GM21528 (cell line): ENCODE measurements around the gene MYCBP2.
"Not testable (repeated sequence)": the region's sequence is repeated elsewhere in the genome, so short reads cannot be mapped to it uniquely, and the experiment has no call there.

ENCODE experiments used
- ATAC-seq: cut with Tn5 transposase; IDR thresholded peaks from one replicate; pipeline ENCODE4 v1.9.1; 2021; ENCODE audit warnings: mild to moderate bottlenecking, moderate library complexity; ENCODE audit not compliant: unreplicated experiment, low FRiP score

Gene MYCBP2

DNA sequence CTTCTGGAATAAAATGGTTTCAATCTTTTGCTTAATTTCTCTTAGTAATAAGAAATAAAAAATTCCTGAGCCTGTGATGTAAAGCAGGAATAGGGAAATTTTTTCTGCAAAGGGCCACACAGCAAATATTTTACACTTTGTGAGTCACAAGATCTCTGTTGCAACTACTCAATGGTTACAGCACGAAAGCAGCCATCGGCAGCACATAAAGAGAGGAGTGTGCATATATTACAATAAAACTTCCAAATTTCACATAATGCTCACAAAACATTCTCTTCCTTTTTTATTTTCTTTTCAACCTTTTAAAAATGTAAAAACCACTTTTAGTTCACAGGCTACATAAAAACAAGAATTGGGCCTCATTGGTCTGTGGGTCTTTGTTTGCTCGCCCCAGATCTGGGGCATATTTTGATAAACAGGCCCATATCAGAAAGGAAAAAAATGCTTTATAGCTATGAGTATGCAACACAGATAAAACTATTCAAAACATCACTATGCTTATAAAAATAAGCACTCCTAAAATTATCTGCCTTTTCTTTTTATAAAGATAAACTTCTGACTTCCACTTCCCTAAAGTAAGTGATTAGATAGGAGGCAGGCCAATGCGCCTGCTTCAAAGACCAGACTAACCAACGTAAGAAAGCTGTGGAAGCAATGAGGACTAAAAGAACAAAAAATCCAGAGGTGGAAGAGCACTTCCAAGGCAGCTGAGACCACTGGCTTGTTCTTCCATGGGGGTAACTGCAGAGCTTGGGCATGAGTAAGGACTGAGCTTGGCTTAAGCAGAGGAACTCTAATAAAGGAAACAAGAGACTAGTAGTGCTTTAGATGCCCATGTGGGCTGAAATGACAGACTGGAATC, 26.5 kb downstream of the MYCBP2 start:
- peak; percentile 38 for ATAC-seq

GRCh38 chr13:77299587-77299986, 27.3 kb downstream of the MYCBP2 start:
- ATAC-seq, result no peak

GRCh38 chr13:77298426-77298825, 28.5 kb downstream of the MYCBP2 start:
- ATAC-seq, result peak; percentile 68

- ATAC-seq, result no peak
These were observed 35.1 kb downstream of the MYCBP2 start for GRCh38 chr13:77291774-77292173.

DNA sequence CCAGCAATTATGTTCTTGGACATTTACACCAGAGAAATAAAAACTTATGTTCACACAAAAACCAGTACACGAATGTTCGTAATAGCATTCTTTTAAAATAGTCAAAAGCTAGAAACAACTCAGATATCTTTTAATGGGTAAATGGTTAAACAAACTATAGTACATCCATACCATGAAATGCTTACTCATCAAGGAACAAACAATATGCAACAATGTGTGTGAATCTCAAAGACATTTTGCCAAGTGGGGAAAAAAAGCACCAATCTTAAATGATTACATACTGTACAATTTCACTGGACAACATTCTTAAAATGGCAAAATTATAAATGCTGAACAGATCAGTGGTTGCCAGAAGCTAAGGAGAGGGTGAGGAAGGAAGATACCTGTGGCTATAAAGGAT, 36.6 kb downstream of the MYCBP2 start:
- no peak for ATAC-seq

DNA sequence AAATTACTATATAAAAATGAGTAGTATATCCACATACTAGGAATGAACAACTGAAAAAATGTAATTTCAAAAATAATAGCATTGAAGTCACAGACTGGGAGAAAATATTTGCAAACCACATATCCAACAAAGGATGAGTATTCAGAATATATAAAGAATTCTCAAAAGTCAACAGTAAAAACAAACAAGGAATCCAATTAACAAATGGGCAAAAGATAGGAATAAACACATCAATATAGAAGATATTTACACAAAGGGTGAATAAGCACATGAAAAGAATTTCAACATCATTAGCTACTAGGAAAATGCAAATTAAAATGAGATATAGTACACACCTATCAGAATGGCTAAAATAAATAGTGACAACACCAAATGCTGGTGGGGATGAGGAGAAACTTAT, 37.0 kb downstream of the MYCBP2 start:
- no peak for ATAC-seq

DNA sequence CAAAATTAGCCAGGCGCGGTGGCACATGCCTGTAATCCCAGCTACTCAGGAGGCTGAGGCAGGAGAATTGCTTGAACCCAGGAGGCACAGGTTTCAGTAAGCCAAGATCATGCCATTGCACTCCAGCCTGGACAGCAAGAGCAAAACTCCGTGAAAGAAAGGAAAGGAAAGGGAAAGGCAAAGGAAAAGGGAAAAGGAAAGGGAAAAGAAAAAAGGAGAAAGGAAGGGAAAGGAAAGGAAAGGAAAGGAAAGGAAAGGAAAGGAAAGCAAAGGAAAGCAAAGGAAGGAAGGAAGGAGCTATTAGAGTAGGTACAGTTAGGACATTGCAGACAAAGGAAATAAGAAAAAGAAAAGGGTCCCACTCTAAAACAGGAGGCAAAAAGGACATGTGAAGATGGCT, 41.3 kb downstream of the MYCBP2 start:
- ATAC-seq, result not testable (repeated sequence)

- ATAC-seq, result no peak
These were observed 41.8 kb downstream of the MYCBP2 start for GRCh38 chr13:77285098-77285497.

DNA sequence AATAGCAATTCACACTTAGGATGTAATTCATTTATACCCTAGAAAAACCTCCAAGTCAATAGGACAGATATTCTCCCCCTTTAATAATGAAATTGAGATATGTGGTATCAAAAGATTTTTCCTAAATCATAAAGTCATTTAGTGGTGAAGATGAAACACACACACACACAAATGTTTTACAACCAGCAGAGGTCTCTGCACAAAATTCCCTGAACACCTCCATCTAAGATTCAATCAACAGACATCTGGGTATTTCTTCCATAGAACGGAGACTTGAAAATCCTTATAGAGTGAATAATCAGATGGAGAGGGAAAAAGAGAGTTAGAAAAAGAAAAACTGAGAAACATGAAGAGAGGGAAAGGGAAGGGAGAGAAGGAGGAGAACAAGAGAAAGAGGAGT, 52.8 kb downstream of the MYCBP2 start:
- ATAC-seq, result no peak

DNA sequence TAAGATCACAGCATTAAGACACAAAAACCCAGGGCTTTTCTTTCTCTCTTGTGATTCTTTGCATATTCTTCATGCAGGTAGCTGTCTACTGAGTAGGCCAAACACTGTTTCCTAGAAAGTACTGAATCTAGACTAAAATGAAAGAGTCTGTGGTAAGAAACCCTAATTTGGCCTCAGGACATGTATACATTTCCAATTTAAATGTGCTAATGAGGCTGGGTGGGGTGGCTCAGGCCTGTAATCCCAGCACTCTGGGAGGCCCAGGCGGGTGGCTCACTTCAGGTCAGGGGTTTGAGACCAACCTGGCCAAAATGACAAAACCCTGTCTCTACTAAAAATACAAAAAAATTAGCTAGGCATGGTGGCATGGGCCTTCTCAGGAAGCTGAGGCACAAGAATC, 57.8 kb downstream of the MYCBP2 start:
- ATAC-seq, result no peak

DNA sequence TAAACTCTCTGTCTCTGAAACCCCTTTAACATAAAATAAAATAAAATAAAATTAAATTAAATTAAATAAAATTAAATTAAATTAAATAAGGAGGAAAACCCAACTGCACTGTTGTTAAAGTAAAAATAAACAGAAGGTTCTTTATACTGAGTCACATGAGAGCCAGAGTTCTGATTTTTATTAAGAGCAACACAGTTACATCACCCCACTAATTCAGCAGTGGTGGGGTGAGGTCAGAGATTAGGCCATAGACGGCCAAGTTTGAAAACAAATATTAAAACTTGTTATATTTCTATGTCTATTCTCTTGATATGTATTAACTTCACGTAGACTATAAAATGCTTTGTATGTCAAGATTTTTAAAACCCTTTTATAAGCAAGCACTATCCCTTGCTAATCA, 59.5 kb downstream of the MYCBP2 start:
- ATAC-seq, result no peak

DNA sequence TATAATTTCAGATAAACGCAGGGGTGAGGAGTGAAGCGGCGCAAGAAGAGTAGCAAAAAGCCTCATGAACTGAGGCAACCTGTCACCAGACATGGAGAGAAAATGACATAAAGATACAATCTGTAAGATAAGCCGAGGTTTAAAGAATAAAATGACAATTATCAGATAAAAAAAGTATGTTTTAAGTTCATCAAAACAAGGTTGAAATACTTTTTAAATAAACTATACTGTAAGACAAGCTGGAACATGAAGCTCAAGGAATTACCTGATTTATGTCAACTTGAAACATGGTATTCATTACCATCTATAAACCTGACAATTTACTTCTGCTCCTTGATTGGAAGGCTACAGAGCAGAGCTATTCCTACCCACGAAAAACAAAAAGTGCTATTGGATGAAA, 61.6 kb downstream of the MYCBP2 start:
- no peak for ATAC-seq

- ATAC-seq, result no peak
These were observed 64.7 kb downstream of the MYCBP2 start for GRCh38 chr13:77262198-77262597.

- no peak for ATAC-seq
These were observed 75.9 kb downstream of the MYCBP2 start for GRCh38 chr13:77250975-77251374.

- not testable (repeated sequence) for ATAC-seq
These were observed 81.7 kb downstream of the MYCBP2 start for GRCh38 chr13:77245224-77245623.

DNA sequence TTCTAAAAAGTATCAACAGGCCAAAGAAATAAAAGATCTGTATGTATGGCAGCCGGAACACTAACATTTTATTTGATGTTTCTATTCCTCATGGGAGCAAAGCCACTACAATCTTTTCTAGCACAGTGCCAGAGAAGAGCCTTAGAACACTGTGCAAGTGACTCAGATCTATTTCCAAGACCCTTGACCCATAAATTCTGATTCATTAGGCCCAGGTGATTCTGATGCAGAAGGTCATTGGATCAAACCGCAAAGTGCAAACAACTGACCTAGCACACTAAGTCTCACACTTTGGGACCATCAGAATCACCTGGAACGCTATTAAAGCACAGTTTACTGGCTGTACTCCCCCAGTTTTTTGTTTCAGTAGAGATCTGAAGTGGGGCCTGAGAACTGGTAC, 87.6 kb downstream of the MYCBP2 start:
- ATAC-seq, result no peak

DNA sequence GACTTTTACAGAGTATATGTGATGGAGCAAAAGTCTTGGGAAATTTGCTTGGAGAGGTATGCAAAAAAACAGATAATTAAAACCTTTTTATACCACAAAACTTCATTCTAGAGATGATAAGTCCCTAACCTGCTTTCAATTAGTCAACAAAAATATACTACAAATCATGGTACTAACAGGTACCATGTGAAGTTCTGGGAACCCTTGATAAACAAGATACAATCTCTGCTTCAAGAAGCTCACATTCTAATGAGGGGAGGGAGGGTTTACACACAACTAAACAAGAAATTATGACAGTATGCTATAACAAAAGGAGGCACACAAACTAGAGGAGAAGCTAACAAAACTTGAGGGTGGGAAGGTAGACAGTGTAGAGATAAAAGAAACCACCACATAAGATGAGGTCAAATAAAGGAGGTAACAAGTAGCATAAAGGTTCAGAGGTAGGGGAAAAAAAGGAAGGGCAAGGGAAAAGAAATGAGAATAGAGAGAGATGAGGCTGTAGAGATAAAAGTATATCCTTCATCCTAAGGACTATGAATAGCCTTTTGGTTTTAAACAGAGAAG, 91.4 kb downstream of the MYCBP2 start:
- ATAC-seq, result no peak

GRCh38 chr13:77233159-77233558, 93.7 kb downstream of the MYCBP2 start:
- ATAC-seq, result no peak

GRCh38 chr13:77230560-77230959, 96.3 kb downstream of the MYCBP2 start:
- no peak for ATAC-seq

- ATAC-seq, result no peak
These were observed 100.9 kb downstream of the MYCBP2 start for GRCh38 chr13:77225946-77226345.

GRCh38 chr13:77222909-77223308, 104.0 kb downstream of the MYCBP2 start:
- ATAC-seq, result no peak

DNA sequence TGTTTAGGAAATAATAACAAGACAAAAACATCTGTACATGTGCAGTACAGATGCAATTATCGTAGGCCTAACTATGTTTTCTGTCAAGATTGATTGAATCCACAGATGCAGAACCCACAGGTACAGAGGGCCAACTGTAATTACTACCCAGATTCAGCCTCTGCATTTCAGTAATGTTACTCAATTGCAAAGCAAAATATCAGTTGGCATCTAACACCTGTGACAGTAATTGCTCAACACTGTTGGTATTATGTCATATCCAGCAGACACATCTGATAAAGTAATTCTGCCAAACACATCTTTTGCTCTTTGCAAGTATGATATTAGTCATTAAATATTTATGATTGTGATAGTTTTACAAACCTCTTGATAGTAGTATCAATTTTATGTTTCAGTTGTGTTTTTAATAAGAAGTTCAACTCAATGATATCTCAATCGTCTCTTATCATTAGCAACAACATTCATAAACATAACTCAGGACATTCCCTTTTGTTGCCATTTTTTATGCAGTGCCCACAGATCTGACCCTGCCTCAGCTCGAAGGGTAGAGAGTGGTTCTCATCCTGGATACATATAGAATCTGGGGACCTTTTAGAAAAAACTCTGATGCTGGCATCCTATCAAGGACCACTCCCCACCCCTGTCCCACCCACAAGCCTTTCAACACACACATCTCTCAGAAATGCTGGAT, 104.7 kb downstream of the MYCBP2 start:
- no peak for ATAC-seq
